Breast epithelium (tissue), 3 donors: ENCODE measurements around the gene SLAMF8.

Experiments
- POLR2A ChIP-seq: fragments of 450-650 bp; IDR thresholded peaks from one replicate; pipeline ENCODE4 v1.6.1; 2016; ENCODE audit warnings: antibody characterized with exemption, mild to moderate bottlenecking, moderate library complexity
- TF ChIP-seq, protein P1 (sequence below), 3 donors: fragments of 450-650 bp; IDR thresholded peaks; one replicate each; pipeline ENCODE4 v1.5.1; 2016 to 2017; ENCODE audit warnings: antibody characterized with exemption in 3 of 3, mild to moderate bottlenecking in 3 of 3, moderate library complexity in 3 of 3

DNA sequence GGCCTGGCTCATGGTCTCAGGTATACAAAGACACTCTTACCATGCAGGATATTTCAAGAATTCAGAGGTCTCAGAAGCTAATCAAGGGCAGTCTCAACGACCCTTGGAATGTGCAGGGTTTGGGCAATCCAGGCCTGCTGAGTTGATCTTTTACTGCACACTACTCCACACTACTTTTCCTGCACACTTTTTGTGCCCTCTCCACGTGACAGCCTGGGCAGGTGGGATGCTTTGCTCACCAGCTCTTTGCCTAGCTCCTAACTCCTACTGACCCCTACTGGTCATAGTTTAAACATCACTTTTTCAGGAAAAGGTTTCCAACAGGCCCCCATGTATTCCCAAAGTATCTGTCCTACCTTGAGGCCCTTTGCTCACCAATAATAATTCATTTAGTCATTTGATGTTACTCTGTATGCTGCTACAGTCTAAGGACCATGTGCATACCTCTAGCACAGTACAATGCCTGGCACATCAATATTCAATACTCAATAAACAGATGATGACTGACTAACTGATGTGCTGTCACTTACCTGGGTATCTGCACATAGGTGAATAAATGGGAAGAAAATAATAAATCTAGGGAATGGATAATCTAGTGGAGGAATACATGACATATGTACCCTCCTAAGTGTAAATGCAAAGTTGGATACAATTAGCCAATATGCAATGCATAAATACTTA lies 36.3 kb upstream of the SLAMF8 start:
- TF ChIP-seq, protein P1, sequence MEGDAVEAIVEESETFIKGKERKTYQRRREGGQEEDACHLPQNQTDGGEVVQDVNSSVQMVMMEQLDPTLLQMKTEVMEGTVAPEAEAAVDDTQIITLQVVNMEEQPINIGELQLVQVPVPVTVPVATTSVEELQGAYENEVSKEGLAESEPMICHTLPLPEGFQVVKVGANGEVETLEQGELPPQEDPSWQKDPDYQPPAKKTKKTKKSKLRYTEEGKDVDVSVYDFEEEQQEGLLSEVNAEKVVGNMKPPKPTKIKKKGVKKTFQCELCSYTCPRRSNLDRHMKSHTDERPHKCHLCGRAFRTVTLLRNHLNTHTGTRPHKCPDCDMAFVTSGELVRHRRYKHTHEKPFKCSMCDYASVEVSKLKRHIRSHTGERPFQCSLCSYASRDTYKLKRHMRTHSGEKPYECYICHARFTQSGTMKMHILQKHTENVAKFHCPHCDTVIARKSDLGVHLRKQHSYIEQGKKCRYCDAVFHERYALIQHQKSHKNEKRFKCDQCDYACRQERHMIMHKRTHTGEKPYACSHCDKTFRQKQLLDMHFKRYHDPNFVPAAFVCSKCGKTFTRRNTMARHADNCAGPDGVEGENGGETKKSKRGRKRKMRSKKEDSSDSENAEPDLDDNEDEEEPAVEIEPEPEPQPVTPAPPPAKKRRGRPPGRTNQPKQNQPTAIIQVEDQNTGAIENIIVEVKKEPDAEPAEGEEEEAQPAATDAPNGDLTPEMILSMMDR (IDR thresholded peaks at IDR 0.05), result peak; percentile 16 to 46 (median 21)
- TF ChIP-seq POLR2A, result no peak
